ENCODE measurements around the gene MBNL1. TPM values are rescaled to one million over a fixed set of nuclear protein-coding genes. Genes with fewer than 3 reads are reported as not detected.

Gene MBNL1
- total RNA-seq, 1 experiment from 2014 or later: 117 TPM

- BruUV-seq (replicated peaks): no TSS peak
- Histone ChIP-seq H3K27ac (ENCODE audit: low read depth, low read length, poor library complexity, severe bottlenecking) (no peak overlapping the region), H3K9me3 (ENCODE audit: low read depth, low read length, poor library complexity, severe bottlenecking) (no peaks in the 10 kb centered on the region), H3K4me3 (ENCODE audit: low read depth, low read length, poor library complexity, severe bottlenecking) (no peak overlapping the region), H3K4me1 (ENCODE audit: insufficient read depth, low read length, poor library complexity, severe bottlenecking) (no peaks in the 10 kb centered on the region), H3K27me3 (replicated peaks; ENCODE audit: insufficient read depth, low read depth, low read length, poor library complexity) (no peaks in the 10 kb centered on the region), H3K36me3 (ENCODE audit: insufficient read depth, low read length, poor library complexity, severe bottlenecking) (no peaks in the 10 kb centered on the region)
- CTCF ChIA-PET: no interaction called here
- DNase-seq (ENCODE audit: low spot score): no peak
- intact Hi-C loops (cut with micrococcal nuclease; ENCODE audit: unreplicated experiment): no loop called here
- POLR2A ChIA-PET (ENCODE audit: low non-redundant PET): no interaction called here
- TF ChIP-seq EZH2 (IDR thresholded peaks at IDR 0.05; ENCODE audit: borderline replicate concordance, low read depth, low read length, poor library complexity, severe bottlenecking) (no peak), CTCF (conservative IDR thresholded peaks at IDR 0.05; ENCODE audit: low read depth, low read length) (no peak)
Observed at GRCh38 chr3:152426393-152426792, 157.7 kb downstream of the MBNL1 start.

GRCh38 chr3:152428577-152428976 is 159.8 kb downstream of the MBNL1 start:
- TF ChIP-seq EZH2 (IDR thresholded peaks at IDR 0.05; ENCODE audit: borderline replicate concordance, low read depth, low read length, poor library complexity, severe bottlenecking) (no peak), CTCF (conservative IDR thresholded peaks at IDR 0.05; ENCODE audit: low read depth, low read length) (no peak)
- CTCF ChIA-PET: no interaction called here
- no peak for DNase-seq (ENCODE audit: low spot score)

GRCh38 chr3:152430223-152431002 is 161.7 kb downstream of the MBNL1 start:
- no peak overlapping the region for H3K4me3 ChIP-seq (ENCODE audit: low read depth, low read length, poor library complexity, severe bottlenecking)
- ChIA-PET POLR2A (ENCODE audit: low non-redundant PET) (no interaction called here), CTCF (no interaction called here)
- no peak overlapping the region for H3K27ac ChIP-seq (ENCODE audit: low read depth, low read length, poor library complexity, severe bottlenecking)
- DNase-seq (ENCODE audit: low spot score): no peak
- no peaks in the 10 kb centered on the region for H3K27me3 ChIP-seq (replicated peaks; ENCODE audit: insufficient read depth, low read depth, low read length, poor library complexity)
- peaks cover 3% of the 10 kb centered on the region for H3K36me3 ChIP-seq (ENCODE audit: insufficient read depth, low read length, poor library complexity, severe bottlenecking)
- no TSS peak for BruUV-seq (replicated peaks)
- TF ChIP-seq CTCF (conservative IDR thresholded peaks at IDR 0.05; ENCODE audit: low read depth, low read length): no peak
- no peak for TF ChIP-seq EZH2 (IDR thresholded peaks at IDR 0.05; ENCODE audit: borderline replicate concordance, low read depth, low read length, poor library complexity, severe bottlenecking)
- intact Hi-C loops (cut with micrococcal nuclease; ENCODE audit: unreplicated experiment): no loop called here
- peaks cover 13% of the 10 kb centered on the region for H3K9me3 ChIP-seq (ENCODE audit: low read depth, low read length, poor library complexity, severe bottlenecking)
- no peaks in the 10 kb centered on the region for H3K4me1 ChIP-seq (ENCODE audit: insufficient read depth, low read length, poor library complexity, severe bottlenecking)

More at GRCh38 chr3:152428577-152428976, 159.8 kb downstream of the MBNL1 start:
- no peaks in the 10 kb centered on the region for H3K36me3 ChIP-seq (ENCODE audit: insufficient read depth, low read length, poor library complexity, severe bottlenecking)
- no peaks in the 10 kb centered on the region for H3K4me1 ChIP-seq (ENCODE audit: insufficient read depth, low read length, poor library complexity, severe bottlenecking)
- intact Hi-C loops (cut with micrococcal nuclease; ENCODE audit: unreplicated experiment): no loop called here
- H3K27me3 ChIP-seq (replicated peaks; ENCODE audit: insufficient read depth, low read depth, low read length, poor library complexity): no peaks in the 10 kb centered on the region
- H3K4me3 ChIP-seq (ENCODE audit: low read depth, low read length, poor library complexity, severe bottlenecking): no peak overlapping the region
- H3K27ac ChIP-seq (ENCODE audit: low read depth, low read length, poor library complexity, severe bottlenecking): no peak overlapping the region
- BruUV-seq (replicated peaks): no TSS peak
- POLR2A ChIA-PET (ENCODE audit: low non-redundant PET): no interaction called here
- H3K9me3 ChIP-seq (ENCODE audit: low read depth, low read length, poor library complexity, severe bottlenecking): no peaks in the 10 kb centered on the region
